Breast epithelium (tissue), 3 donors: Measurements from ENCODE around the gene PEMT.

Experiments
- POLR2AphosphoS5 ChIP-seq, 3 donors: sonication (generic); formaldehyde crosslinking; IDR thresholded peaks; one replicate each; pipeline ENCODE4 v1.6.1; 2017; ENCODE audit warnings: antibody characterized with exemption in 3 of 3
- TF ChIP-seq, protein P1 (sequence below), 3 donors: fragments of 450-650 bp; IDR thresholded peaks; one replicate each; pipeline ENCODE4 v1.5.1; 2016 to 2017; ENCODE audit warnings: antibody characterized with exemption in 3 of 3, mild to moderate bottlenecking in 3 of 3, moderate library complexity in 3 of 3

- TF ChIP-seq, protein P1, sequence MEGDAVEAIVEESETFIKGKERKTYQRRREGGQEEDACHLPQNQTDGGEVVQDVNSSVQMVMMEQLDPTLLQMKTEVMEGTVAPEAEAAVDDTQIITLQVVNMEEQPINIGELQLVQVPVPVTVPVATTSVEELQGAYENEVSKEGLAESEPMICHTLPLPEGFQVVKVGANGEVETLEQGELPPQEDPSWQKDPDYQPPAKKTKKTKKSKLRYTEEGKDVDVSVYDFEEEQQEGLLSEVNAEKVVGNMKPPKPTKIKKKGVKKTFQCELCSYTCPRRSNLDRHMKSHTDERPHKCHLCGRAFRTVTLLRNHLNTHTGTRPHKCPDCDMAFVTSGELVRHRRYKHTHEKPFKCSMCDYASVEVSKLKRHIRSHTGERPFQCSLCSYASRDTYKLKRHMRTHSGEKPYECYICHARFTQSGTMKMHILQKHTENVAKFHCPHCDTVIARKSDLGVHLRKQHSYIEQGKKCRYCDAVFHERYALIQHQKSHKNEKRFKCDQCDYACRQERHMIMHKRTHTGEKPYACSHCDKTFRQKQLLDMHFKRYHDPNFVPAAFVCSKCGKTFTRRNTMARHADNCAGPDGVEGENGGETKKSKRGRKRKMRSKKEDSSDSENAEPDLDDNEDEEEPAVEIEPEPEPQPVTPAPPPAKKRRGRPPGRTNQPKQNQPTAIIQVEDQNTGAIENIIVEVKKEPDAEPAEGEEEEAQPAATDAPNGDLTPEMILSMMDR (IDR thresholded peaks at IDR 0.05) = no peak
- no peak for TF ChIP-seq POLR2AphosphoS5 (IDR thresholded peaks at IDR 0.05)
Measured at GRCh38 chr17:17469358-17469757, 122.2 kb downstream of the PEMT start.
